Astrocyte of the spinal cord (primary cell): ENCODE measurements around the gene LTK.

ENCODE experiments used
- DNase-seq: peaks from one replicate; pipeline ENCODE4 v3.0.0; 2011; ENCODE audit warnings: low read depth, low spot score
- H3K4me3 ChIP-seq: 2 replicates; pipeline ENCODE4 v1.5.1; 2011; ENCODE audit warnings: low read depth, mild to moderate bottlenecking, low read length, moderate library complexity
- in situ Hi-C: cut with HindIII; loops from 2 replicates; pipeline ENCODE4 v1.10.0; 2017; ENCODE audit warnings: low sequenced_read_pairs
- TF ChIP-seq, protein P1 (sequence below): IDR thresholded peaks from 2 replicates; pipeline ENCODE4 v1.5.1; 2012; ENCODE audit warnings: low read depth, mild to moderate bottlenecking, low read length, inconsistent platforms

The LTK gene

DNA sequence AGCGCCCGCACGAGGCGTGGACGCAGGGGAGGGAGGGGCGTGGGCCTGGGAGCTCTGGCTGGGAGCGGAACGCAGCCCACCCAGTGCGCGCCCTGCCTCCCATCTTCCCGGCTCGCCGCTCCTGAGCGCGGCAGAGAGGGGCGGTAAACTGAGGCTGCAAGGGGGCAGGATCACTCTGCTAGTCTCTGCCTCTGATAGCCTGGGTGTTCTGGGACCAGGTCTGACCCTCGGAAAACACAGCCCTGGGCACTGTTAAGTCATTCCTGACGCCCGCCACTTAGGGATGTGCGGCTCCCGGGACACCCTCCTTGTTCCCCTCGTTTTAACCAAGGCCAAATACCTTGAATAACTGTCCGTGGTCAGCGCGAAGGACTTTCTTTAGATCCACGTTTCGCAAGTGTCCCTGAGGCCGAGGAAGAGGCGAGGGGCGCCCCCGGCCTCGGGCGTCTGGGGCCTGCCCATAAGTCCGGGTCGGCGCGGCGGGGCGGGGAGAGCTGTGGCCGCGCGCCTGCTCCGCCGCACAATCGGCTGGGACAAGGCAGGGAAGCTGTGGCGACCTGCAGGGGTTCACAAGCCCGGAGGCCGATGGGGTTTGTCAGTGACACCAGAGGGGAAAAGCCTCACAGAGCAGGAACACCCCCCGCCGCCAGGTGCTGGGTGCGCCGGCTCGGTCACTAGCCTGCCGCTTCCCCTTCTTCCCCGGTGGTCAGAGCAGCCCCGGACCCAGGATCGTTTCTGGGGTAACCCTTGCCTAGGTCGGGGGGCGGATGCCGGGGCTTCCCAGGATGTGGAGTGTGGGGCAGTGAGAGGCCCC is 18.5 kb downstream of the LTK start:
- H3K4me3 ChIP-seq = no peak overlapping the region
- TF ChIP-seq, protein P1, sequence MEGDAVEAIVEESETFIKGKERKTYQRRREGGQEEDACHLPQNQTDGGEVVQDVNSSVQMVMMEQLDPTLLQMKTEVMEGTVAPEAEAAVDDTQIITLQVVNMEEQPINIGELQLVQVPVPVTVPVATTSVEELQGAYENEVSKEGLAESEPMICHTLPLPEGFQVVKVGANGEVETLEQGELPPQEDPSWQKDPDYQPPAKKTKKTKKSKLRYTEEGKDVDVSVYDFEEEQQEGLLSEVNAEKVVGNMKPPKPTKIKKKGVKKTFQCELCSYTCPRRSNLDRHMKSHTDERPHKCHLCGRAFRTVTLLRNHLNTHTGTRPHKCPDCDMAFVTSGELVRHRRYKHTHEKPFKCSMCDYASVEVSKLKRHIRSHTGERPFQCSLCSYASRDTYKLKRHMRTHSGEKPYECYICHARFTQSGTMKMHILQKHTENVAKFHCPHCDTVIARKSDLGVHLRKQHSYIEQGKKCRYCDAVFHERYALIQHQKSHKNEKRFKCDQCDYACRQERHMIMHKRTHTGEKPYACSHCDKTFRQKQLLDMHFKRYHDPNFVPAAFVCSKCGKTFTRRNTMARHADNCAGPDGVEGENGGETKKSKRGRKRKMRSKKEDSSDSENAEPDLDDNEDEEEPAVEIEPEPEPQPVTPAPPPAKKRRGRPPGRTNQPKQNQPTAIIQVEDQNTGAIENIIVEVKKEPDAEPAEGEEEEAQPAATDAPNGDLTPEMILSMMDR = no peak
- in situ Hi-C loops = no loop called here
- DNase-seq = no peak

DNA sequence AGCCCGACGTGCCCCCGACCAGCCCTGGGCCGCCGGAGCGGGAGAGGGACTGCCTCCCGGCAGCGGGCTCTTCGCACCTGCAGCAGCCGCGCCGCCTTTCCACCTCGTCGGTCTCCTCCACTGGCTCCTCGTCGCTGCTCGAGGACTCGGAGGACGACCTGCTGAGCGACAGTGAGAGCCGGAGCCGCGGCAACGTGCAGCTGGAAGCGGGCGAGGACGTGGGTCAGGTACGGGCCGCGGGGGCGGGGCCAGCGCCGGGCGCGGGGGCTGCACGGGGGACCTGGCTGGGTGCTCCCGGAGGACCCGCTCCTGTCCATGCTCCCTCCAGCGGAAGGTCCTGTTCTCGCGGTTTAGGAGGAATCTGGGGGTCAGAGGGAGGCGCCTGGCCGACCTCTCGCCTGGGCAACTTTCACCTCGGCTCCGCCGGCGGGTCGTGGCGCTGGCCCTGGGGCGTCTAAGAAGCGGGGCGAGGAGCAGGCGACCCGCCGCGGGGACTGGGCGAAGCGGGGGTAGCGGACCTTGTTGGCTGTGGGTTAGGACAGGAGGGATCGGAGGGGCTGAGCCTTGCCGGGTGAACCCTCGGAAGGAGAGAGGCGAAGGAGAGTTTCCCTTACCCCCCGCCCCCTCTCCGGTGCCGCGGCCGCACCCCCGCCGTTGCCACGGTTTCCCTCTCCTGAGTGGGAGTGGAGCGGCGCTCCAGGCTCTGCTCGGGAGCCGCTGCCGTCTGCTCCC is 19.3 kb downstream of the LTK start:
- DNase-seq = no peak
- TF ChIP-seq, protein P1 = no peak
- peak overlapping the region; percentile 8 for H3K4me3 ChIP-seq
- in situ Hi-C loops = no loop called here

DNA sequence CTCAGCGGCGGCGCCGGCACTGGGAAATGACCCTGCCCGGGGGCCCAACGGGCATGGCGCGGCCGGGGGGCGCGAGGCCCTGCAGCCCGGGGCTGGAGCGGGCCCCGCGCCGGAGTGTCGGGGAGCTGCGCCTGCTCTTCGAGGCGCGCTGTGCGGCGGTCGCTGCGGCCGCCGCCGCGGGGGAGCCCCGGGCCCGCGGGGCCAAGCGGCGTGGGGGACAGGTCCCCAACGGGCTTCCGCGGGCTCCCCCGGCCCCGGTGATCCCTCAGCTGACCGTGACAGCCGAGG is 19.8 kb downstream of the LTK start:
- TF ChIP-seq, protein P1 = no peak

DNA sequence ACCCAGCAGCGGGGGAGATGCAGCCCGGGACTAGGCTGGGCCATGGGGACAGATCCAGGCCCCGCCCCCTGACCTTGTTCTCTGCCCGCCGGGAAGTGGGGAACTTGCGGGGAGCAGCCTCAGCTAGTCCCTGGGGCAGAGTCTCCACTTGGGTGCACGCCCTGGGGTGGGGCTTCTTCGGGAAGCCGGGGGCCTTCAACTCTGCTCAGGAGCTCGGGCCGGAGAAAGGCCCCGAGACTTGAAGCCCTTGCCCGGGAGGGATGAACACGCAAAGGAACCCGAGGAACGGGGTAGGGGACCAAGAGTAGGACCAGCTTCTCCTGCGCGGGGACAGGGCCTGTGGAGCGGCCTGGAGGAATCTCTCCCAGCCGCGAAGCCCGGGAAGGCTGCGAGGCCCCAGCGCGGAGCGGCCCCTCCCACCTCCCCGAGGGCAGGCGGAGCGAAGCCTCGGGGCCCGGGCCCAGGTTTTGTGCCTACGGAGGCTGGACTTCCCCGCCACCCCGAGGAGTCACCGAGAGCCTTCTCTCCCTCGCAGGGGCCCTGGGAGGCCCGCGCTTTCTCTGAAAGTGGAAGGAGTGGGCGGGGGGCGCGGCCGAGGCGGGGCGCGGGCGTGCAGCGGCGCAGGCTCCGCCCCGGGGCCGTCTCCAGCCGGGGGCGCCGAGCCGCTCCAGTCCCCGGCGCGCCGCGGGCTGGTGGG is 20.3 kb downstream of the LTK start, which contains the start of gene ITPKA:
TSS of gene ITPKA (plus strand) at position 670 of the 697 bp plus-strand sequence. CDS start 54 bp downstream, outside the sequence.
- in situ Hi-C loops = no loop called here
- TF ChIP-seq, protein P1 = no peak
- peak; percentile 64 for DNase-seq
- peak within 1 kb of the TSS; percentile 43 for H3K4me3 ChIP-seq

More for the DNA sequence above, 19.8 kb downstream of the LTK start:
- no peak for DNase-seq
- in situ Hi-C loops = no loop called here
- peak overlapping the region; percentile 8 for H3K4me3 ChIP-seq

DNA sequence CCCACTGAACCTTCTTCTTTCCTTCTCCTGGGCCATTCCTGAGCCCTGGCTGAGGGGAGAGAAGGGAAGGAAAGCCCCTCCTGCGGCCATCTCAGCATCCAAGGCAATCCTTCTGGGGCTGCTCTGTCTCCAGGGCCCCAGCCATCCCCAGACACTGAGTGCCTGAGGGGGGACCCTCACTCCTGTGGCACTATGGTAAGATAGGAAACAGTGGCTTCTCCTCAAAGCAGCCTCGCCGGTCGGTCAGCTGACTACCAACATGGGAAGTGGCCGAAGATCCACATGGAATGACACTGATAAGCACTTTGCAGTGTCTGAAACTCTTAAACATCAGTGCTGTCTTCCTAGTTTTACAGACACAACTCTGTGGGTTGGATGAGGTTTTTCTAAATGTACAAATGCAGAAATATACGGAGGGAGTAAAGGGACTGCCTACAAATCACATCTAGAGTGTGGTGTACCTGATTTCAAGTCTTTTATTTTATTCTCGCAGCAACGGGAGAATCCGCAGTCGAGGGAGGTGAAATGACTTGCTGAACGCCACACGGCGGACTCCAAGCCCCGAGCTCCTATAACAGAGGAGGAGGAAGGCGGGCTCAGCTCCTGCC is 20.9 kb downstream of the LTK start:
- DNase-seq = no peak
- TF ChIP-seq, protein P1 = no peak
- peak overlapping the region; percentile 43 for H3K4me3 ChIP-seq
- in situ Hi-C loops = no loop called here

DNA sequence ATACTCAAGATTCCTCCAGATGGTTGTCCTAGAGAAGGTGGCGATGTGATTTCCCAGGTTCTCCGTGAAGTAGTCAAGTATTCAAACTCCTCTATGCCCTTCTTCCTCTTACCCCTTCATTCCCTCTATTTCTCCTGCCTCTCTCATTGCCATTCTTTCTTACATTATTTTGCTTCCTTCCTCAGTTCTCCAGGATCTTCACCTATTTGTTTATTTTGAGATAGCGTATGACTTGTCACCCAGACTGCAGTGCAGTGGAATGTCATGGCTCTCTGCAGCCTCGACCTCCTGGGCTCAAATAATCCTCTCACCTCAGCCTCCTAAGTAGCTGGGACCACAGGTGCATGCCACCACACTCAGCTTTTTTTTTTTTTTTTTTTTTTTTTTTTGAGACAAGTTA is 21.7 kb downstream of the LTK start:
- TF ChIP-seq, protein P1 = no peak
- DNase-seq = no peak
- in situ Hi-C loops = no loop called here
- H3K4me3 ChIP-seq = no peak overlapping the region
